Measurements from ENCODE around the gene DYNLT4.
"Not testable (repeated sequence)": the region's sequence is repeated elsewhere in the genome, so short reads cannot be mapped to it uniquely, and the experiment has no call there.

The DYNLT4 gene

DNA sequence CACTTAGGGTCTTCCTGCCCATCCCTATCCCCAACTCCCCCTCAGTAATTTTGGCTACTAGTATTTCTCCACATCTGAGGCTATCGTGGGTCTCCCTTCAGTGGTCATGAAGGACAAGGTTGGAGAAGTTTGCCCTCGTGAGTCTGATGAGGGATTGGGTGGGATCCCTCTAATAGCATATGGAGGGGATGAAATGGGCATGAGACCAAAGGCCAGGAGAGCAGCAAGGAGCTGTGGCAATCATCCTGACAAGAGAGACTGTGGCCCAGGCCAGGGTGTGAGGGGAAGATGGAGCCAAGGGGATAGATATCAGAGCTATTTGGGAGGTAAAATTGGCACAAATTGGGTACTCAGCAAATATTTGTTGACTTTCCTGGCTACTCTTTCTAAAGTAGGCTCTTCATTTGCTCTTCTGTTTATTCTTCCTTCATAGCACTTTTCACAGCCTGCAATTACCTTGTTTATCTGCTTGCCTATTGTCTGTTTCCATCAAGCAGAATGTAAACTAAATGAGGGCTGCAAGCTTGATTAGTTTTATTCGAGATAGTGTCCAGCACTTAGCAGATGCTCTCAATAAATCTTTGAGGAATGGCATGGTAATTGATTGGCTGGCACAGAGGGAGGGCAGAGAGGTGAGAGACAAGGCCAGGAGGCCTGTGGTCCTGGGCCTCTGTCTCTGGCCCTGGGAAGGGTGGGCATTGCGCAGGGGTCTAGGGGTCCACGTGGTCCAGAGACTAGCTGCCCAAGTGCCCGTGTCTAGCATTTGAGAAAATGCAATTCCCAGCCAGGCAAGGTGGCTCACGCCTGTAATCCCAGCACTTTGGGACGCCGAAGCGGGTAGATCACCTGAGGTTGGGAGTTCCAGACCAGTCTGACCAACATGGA, 8.4 kb downstream of the DYNLT4 start:
- Mint-ChIP-seq H3K4me1 (ENCODE audit: low read depth) (peaks cover 25% of the 10 kb centered on the region), H3K27ac (peak overlapping the region; percentile 97), H3K36me3 (ENCODE audit: low read depth) (peaks cover 21% of the 10 kb centered on the region), H3K27me3 (ENCODE audit: low read depth) (no peaks in the 10 kb centered on the region), H3K9me3 (no peaks in the 10 kb centered on the region), H3K4me3 (peak overlapping the region; percentile 91)

DNA sequence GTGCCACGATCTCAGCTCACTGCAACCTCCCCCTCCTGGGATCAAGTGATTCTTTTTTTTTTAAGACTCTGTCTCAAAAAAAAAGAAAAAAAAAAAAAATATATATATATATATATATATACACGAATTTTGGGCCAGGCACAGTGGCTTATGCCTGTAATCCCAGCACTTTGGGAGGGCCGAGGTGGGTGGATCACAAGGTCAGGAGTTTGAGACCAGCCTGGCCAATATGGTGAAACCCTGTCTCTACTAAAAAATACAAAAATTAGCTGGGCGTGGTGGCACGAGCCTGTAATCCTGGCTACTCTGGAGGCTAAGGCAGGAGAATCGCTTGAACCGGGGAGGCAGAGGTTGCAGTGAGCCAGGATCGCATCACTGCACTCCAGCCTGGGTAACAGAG, 9.3 kb downstream of the DYNLT4 start:
- not testable (repeated sequence) for H3K4me3 Mint-ChIP-seq; H3K9me3 Mint-ChIP-seq; H3K27me3 Mint-ChIP-seq (ENCODE audit: low read depth)
- H3K36me3 Mint-ChIP-seq (ENCODE audit: low read depth): peaks cover 12% of the 10 kb centered on the region
- peaks cover 22% of the 10 kb centered on the region for H3K4me1 Mint-ChIP-seq (ENCODE audit: low read depth)
- peak overlapping the region; percentile 26 for H3K27ac Mint-ChIP-seq

DNA sequence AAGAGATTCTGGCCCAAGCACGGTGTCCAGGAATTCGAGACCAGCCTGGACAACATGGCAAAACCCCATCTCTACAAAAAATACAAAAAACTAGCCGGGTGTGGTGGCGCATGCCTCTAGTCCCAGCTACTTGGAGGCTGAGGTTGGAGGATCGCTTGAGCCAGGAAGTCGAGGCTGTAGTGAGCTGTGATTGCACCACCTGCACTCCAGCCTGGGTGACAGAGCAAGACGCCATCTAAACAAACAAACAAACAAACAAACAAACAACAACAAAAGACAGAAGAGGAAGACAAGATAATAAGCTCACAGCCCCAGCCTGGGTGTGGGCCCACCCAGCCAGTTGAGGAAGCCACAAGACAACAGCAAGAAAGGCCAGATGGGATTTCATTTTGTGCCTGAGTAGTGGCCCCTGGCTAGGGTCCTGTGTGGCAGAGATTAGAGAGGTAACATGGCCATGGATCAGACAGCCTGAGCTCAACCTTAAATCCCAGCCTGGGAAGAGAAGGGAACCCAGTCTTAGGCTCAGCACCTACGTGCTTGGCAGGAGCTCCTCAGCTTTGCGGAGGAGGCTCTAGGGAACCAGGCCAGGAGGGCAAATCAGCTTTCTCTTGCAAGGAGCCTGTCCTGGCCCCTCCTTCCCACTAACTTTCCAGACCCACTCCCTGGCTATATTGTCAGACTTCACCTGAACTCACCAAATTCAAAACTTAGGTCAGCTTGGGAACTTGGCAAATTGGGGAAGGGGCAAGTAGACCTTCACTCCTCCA, 14.2 kb downstream of the DYNLT4 start:
- H3K27me3 Mint-ChIP-seq (ENCODE audit: low read depth): no peaks in the 10 kb centered on the region
- no peak overlapping the region for H3K27ac Mint-ChIP-seq
- no peaks in the 10 kb centered on the region for H3K36me3 Mint-ChIP-seq (ENCODE audit: low read depth)
- H3K9me3 Mint-ChIP-seq: no peaks in the 10 kb centered on the region
- peaks cover 3% of the 10 kb centered on the region for H3K4me1 Mint-ChIP-seq (ENCODE audit: low read depth)
- H3K4me3 Mint-ChIP-seq: no peak overlapping the region

DNA sequence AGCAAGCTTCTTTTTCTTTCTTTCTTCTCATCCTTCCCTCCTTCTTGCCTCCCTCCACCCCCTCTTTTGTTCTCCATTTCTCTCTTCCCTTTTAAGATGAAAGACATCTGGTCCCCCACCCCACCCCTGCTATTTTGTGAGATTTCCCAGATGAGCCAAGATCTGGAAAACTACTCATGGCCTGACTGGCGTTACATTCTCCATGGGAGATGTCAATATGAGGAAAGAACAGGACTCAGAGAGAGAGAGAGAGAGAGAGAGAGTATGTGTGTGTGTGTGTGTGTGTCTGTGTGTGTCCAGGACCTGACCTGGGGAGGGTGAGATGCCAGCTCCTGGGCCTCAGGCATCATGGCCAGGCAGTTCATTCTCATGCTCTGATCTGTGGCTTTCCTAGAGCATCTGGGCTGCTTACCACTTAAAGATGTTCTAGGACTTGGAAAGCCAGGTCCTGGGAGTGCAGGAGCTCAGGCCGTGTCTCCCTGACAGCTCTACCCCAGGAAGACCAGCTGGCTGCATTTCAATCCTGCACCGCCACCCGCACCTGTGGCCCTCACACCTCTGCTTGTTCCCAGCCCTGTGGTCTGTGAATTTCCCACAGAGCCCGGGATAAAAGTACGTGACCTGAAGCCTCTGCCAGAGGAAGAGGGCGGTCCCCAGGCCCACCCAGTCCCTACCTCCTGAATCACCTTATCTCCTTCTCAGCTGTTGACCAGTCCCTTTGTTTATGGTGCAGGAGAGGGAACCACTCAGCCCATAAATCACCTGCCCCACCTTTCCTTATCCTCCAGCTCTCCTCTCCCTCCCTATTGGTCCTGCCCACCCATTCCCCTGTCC, 16.0 kb downstream of the DYNLT4 start:
- Mint-ChIP-seq H3K4me3 (no peak overlapping the region), H3K9me3 (no peaks in the 10 kb centered on the region), H3K27ac (no peak overlapping the region), H3K27me3 (ENCODE audit: low read depth) (no peaks in the 10 kb centered on the region), H3K36me3 (ENCODE audit: low read depth) (no peaks in the 10 kb centered on the region), H3K4me1 (ENCODE audit: low read depth) (peaks cover 6% of the 10 kb centered on the region)

DNA sequence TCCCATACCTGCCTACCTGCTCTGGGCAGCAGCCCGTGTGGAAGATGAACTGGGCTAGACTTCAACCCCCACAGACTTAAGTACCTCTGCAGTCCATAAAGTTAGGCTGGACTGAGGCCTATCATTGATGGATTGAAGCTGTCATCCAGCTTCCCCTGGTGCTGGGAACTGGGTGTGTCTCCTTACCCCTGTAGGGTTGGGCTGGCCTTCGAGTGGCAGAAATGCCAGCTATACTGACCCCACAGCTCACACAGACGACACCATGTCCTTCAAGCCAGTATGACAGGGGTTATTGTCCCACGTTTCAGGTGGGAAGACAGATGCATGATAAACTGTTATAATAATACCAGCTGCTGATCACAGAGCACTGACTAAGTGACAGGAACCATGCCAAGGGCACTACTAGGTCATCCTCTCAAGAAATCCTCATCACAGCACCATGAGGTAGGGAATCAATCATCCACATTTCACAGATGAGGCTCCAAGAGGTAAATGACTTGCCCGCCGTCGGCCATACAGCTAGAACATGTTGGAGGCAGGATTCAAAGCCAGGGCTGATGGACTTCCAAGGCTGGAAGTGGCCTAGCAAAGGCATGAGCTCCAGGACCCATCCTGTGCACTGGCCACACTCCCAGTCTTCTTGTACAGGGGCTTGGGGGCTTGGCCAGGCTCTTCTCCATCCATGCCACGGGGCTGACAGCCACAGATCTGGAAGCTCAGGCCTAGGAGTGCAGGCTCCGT, 18.9 kb downstream of the DYNLT4 start, which contains the start of gene BEST4:
TSS of gene BEST4 (minus strand) at position 51 of the 741 bp plus-strand sequence. CDS start 465 bp downstream, outside the sequence.
- Mint-ChIP-seq H3K4me1 (ENCODE audit: low read depth) (peaks cover 23% of the 10 kb centered on the region), H3K27me3 (ENCODE audit: low read depth) (no peaks in the 10 kb centered on the region), H3K4me3 (no peak within 1 kb of the TSS), H3K36me3 (ENCODE audit: low read depth) (peaks cover 1% of the 10 kb centered on the region), H3K27ac (no peak within 1 kb of the TSS), H3K9me3 (no peaks in the 10 kb centered on the region)

DNA sequence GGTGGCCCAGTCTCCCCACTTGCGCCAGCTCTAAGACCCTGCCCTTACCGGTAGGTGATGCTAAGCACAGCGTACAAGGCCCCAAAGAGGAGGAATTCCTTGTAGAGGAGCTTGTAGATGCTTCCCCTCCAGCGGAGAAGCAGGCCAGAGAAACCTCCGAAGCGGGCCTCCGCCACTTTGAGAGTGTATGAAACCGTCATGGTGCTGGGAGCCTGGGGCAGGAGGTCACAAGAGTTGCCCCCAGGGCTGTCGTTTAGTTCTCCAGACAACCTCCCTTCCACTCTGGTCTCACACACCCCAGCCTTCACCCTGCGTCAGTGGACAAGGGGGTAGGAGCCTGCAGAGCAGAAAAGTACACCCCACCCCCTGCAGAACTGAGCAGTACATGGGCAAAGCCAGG, 19.6 kb downstream of the DYNLT4 start:
- Mint-ChIP-seq H3K27me3 (ENCODE audit: low read depth) (no peaks in the 10 kb centered on the region), H3K4me1 (ENCODE audit: low read depth) (peaks cover 24% of the 10 kb centered on the region), H3K9me3 (no peaks in the 10 kb centered on the region), H3K36me3 (ENCODE audit: low read depth) (peaks cover 3% of the 10 kb centered on the region), H3K4me3 (no peak overlapping the region), H3K27ac (no peak overlapping the region)

DNA sequence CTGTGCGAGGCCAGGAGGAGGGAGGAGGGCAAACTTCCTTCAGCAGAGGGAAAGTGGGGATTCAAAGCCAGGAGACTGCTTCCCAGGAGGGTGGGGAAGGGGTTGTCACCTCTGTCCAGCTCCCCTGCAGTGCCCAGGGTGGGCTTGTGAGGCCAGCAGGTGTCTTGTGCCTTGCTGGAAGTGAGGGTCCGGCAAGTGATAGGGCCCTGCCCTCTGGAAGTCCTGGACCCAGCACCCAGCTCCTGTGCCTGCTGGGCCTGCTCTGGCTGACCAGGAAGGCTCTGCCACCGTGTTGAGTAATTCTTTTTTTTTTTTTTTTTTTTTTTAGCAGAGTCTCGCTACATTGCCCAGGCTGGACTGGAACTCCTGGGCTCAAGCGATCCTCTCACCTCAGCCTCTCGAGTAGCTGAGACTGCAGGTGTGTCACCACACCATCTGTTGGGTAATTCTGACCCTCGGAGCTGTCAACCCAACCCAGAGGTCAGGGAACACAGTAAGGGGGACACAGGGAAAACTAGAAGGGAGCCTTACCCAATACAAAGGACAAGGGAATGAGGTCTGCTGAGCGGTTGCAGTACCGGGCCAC, 20.2 kb downstream of the DYNLT4 start:
- H3K4me1 Mint-ChIP-seq (ENCODE audit: low read depth): peaks cover 24% of the 10 kb centered on the region
- H3K27ac Mint-ChIP-seq: no peak overlapping the region
- peak overlapping the region; percentile 65 for H3K4me3 Mint-ChIP-seq
- H3K9me3 Mint-ChIP-seq: no peaks in the 10 kb centered on the region
- peaks cover 3% of the 10 kb centered on the region for H3K36me3 Mint-ChIP-seq (ENCODE audit: low read depth)
- no peaks in the 10 kb centered on the region for H3K27me3 Mint-ChIP-seq (ENCODE audit: low read depth)

DNA sequence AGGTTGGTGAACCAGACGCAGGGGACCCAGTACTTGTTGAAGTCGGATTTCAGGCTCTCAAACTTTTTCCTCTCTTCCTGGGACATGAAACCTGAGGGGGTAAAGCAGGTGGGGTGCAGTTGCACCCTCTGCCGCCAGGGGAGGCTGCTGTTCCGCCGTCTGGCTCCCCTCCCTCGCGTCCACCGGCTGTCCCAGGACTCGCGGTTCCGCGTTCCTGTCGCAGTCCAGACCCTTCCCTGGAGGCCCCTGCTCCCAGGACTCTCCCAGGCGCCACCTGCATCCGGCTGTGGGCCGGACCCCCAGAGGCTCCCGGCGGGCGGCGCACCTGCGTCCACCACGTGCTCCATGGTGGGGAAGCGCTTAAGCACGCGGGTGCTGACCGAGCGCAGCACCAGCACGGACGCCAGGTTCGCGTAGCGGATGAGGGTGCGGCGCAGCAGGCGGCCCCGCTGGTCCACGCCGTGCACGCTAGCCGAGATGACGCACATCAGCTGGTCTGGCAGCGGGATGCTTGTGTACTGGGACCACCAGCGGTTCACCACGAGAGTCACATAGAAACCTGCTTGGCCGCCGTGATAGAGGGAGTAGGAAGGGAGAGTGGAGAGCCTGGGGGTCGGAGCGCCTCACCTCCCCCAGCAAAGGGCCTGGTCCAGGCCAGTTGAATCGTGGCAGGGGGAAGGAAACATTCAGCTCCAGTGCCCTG, 20.9 kb downstream of the DYNLT4 start:
- H3K4me1 Mint-ChIP-seq (ENCODE audit: low read depth): peaks cover 24% of the 10 kb centered on the region
- peak overlapping the region; percentile 65 for H3K4me3 Mint-ChIP-seq
- H3K27ac Mint-ChIP-seq: no peak overlapping the region
- no peaks in the 10 kb centered on the region for H3K9me3 Mint-ChIP-seq
- peaks cover 6% of the 10 kb centered on the region for H3K36me3 Mint-ChIP-seq (ENCODE audit: low read depth)
- no peaks in the 10 kb centered on the region for H3K27me3 Mint-ChIP-seq (ENCODE audit: low read depth)

DNA sequence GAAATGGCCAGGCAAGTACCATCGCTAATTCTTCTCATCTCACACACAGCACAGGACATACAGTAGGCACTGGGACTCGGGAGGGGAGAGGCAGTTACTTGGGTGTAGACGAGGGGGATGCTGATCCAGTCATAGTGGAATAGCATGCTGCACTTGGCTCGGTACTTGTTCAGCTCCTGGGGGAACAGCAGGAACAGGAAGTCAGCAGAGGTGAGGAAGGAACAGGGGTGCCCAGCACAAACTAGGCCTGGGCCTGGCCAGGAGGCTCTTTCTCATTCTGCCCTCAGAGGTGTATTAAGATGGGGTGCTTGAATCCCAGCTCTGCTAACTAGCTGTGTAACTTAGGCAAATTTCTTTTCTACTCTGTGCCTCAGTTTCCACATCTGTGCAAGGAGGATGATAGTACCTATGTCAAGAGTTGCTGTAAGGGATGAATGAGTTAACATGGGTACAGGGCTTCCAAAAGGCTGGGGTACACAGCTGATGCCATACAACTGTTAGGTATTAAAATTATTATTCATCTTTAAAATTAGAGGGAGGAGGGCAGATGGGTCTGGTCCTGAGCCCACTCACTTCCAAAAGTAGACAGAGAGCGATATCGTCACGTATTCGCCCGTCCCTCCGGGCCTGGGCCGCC, 21.5 kb downstream of the DYNLT4 start:
- H3K4me1 Mint-ChIP-seq (ENCODE audit: low read depth): peaks cover 26% of the 10 kb centered on the region
- H3K4me3 Mint-ChIP-seq: peak overlapping the region; percentile 65
- H3K9me3 Mint-ChIP-seq: no peaks in the 10 kb centered on the region
- H3K27ac Mint-ChIP-seq: no peak overlapping the region
- peaks cover 12% of the 10 kb centered on the region for H3K36me3 Mint-ChIP-seq (ENCODE audit: low read depth)
- H3K27me3 Mint-ChIP-seq (ENCODE audit: low read depth): no peaks in the 10 kb centered on the region

DNA sequence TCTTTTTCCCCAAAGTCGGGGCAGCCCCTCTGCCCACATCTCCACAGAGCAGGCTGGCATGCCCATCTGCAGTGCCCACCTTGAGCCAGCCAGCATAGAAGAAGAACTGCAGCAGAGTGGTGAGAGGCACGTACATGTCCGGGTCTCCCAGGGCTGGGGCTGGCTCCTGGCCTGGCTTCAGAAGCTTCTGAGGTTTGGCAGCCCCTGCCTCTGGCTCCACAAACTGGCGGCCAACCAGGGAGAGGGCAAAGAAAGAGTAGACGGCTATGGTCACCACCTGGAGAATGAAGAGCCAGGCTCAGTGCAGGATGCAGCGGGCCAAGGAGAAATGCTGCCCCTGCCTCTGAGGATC, 22.1 kb downstream of the DYNLT4 start:
- Mint-ChIP-seq H3K27me3 (ENCODE audit: low read depth) (no peaks in the 10 kb centered on the region), H3K36me3 (ENCODE audit: low read depth) (peaks cover 18% of the 10 kb centered on the region), H3K27ac (peak overlapping the region; percentile 45), H3K4me3 (peak overlapping the region; percentile 65), H3K4me1 (ENCODE audit: low read depth) (peaks cover 26% of the 10 kb centered on the region), H3K9me3 (no peaks in the 10 kb centered on the region)

DNA sequence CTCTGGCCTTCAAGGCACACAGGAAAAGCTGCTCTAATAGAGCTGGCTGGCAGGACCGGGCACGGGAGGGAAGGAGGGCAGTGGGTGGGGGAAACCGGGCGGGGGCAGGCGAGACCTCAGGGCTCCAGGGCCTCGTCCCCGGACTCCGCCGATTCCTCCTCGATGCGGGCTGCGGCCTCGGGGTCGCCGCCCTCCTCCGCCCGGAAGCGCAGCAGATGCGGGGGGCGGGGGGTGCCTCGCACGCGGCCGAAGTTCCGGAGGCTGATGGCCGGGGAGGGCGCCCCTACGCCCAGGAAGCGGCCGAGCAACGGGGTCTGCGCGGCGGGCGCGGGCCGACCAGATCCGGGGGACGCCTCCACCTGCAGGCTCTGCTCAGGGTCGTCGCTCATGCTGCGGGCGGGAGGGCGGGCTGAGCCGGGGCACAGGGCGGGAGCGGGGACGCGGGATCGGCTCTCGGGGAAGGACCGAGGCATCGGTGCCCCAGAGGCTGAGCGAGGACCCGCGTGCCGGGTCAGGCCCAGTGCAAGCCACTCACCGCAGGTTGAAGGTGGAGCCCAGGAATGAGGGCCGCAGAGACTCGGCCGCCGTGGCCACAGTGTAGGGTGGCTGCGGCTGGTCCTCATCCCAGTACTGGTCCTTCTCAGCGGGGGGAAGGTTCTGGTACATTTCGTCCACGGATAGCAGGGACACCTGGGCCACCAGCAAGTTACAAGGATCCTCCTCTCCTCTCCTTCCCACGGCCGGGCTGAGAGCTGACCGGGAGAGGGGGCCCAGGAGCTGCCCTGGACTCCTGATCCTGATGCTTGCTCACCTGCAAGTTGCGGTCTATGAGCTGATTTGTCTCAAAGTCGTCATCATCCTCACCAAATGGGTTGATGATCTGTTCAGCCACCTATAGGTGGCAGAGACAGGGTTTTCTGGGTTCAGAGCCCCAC, 22.8 kb downstream of the DYNLT4 start:
- no peaks in the 10 kb centered on the region for H3K27me3 Mint-ChIP-seq (ENCODE audit: low read depth)
- H3K9me3 Mint-ChIP-seq: no peaks in the 10 kb centered on the region
- H3K4me3 Mint-ChIP-seq: peak overlapping the region; percentile 65
- H3K4me1 Mint-ChIP-seq (ENCODE audit: low read depth): peaks cover 26% of the 10 kb centered on the region
- H3K36me3 Mint-ChIP-seq (ENCODE audit: low read depth): peaks cover 20% of the 10 kb centered on the region
- peak overlapping the region; percentile 45 for H3K27ac Mint-ChIP-seq

DNA sequence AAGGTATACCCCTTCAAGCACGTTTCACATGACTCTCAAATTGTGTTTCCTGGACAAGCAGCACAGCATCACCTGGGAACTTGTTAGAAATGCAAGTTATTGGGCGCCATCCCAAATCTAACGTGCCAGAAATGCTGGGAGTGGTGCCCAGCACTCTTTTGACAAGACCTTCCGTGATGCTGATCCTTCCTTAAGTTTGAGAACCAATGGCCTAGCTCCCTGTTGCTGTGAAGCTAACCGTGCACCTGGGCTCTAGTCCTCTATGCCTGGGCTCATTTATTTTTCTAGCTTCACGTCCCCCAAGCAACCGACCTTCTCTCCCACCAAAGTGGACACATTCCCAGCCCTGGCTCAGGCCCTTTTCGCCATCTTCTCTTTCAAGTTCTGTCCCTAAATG, 23.5 kb downstream of the DYNLT4 start:
- H3K4me1 Mint-ChIP-seq (ENCODE audit: low read depth): peaks cover 30% of the 10 kb centered on the region
- no peaks in the 10 kb centered on the region for H3K9me3 Mint-ChIP-seq

More for the DNA sequence above, 23.5 kb downstream of the DYNLT4 start:
- H3K36me3 Mint-ChIP-seq (ENCODE audit: low read depth): peaks cover 26% of the 10 kb centered on the region
- peak overlapping the region; percentile 47 for H3K4me3 Mint-ChIP-seq
- no peaks in the 10 kb centered on the region for H3K27me3 Mint-ChIP-seq (ENCODE audit: low read depth)
- H3K27ac Mint-ChIP-seq: peak overlapping the region; percentile 43
